H1 (cell line): ENCODE data around the gene PPP1CA. TPM values are rescaled to one million over a fixed set of nuclear protein-coding genes. Genes with fewer than 3 reads are reported as not detected.

Experiments used
- CTCF ChIA-PET: fragments of 300-600 bp; sonication (Branson Sonifier 250); formaldehyde crosslinking; loops from one replicate; lab custom pipeline; 2021; ENCODE audit not compliant: partially characterized antibody; lab: Charles Lee
- POLR2A ChIA-PET: fragments of 300-600 bp; sonication (Branson Sonifier 250); formaldehyde crosslinking; loops from one replicate; lab custom pipeline; 2021; ENCODE audit warnings: inconsistent platforms; ENCODE audit not compliant: partially characterized antibody; lab: Charles Lee
- DNase-seq, 2 experiments: peaks; one replicate each; pipeline versions ENCODE4 v3.0.0 to v3.0.0-alpha.2; 2010 to 2022; ENCODE audit warnings: low spot score in 2 of 2, low read depth in 1 of 2, mixed read lengths in 1 of 2
- FAIRE-seq: peaks from 2 replicates; lab custom pipeline; 2011; peaks lifted over from hg19 to GRCh38; lab: Jason Lieb, UNC
- H2AFZ ChIP-seq: 2 replicates; pipeline ENCODE4 v1.8.1; 2012; ENCODE audit warnings: low read length, inconsistent platforms
- H2AK5ac ChIP-seq: 2 replicates; pipeline ENCODE4 v1.6.1; 2013; ENCODE audit warnings: low read depth, low read length
- H2BK120ac ChIP-seq: replicated peaks from 2 replicates; pipeline ENCODE3; 2013; ENCODE audit warnings: low read depth, low read length, inconsistent platforms
- H2BK12ac ChIP-seq: 2 replicates; pipeline ENCODE4 v1.6.1; 2013; ENCODE audit warnings: low read depth, low read length
- H2BK15ac ChIP-seq: 2 replicates; pipeline ENCODE4 v1.6.1; 2013; ENCODE audit warnings: low read length
- H2BK20ac ChIP-seq: 2 replicates; pipeline ENCODE4 v1.6.1; 2013; ENCODE audit warnings: low read length
- H2BK5ac ChIP-seq: 2 replicates; pipeline ENCODE4 v1.6.1; 2013; ENCODE audit warnings: low read depth, low read length
- H3K14ac ChIP-seq: 2 replicates; pipeline ENCODE4 v1.6.1; 2013; ENCODE audit warnings: inconsistent platforms; ENCODE audit not compliant: insufficient read length
- H3K18ac ChIP-seq: 2 replicates; pipeline ENCODE4 v1.6.1; 2013; ENCODE audit warnings: low read length; ENCODE audit errors: extremely low read depth
- H3K23ac ChIP-seq: 2 replicates; pipeline ENCODE4 v1.6.1; 2013; ENCODE audit warnings: inconsistent platforms; ENCODE audit not compliant: insufficient read length
- H3K23me2 ChIP-seq: 2 replicates; pipeline ENCODE4 v1.6.1; 2013; ENCODE audit warnings: low read depth, low read length
- H3K27ac ChIP-seq: 2 replicates; pipeline ENCODE4 v1.6.1; 2011; ENCODE audit warnings: low read depth, low read length, inconsistent platforms
- H3K27me3 ChIP-seq, 4 experiments: replicated peaks in 1 of 4; 1 replicate in 1 of 4; 2 replicates in 3 of 4; pipeline versions ENCODE4 v1.6.1 to v1.8.1; 2011 to 2013; ENCODE audit warnings: low read length in 3 of 4, mild to moderate bottlenecking in 3 of 4, inconsistent platforms in 2 of 4, mixed read lengths in 2 of 4, moderate library complexity in 1 of 4; ENCODE audit not compliant: control insufficient read depth in 3 of 4, insufficient read depth in 3 of 4; ENCODE audit errors: extremely low read depth in 1 of 4
- H3K36me3 ChIP-seq, 4 experiments: 2 replicates each; pipeline versions ENCODE4 v1.6.1 to v1.8.1; 2011 to 2013; ENCODE audit warnings: mild to moderate bottlenecking in 4 of 4, low read length in 3 of 4, moderate library complexity in 2 of 4, control low read depth in 1 of 4, inconsistent platforms in 1 of 4; ENCODE audit not compliant: insufficient read depth in 4 of 4, control insufficient read depth in 2 of 4
- H3K4ac ChIP-seq: replicated peaks from 2 replicates; pipeline ENCODE3; 2013; ENCODE audit warnings: low read length, low read depth, mixed read lengths, inconsistent platforms; ENCODE audit not compliant: insufficient read length
- H3K4me1 ChIP-seq, 4 experiments: replicated peaks in 1 of 4; 1 replicate in 1 of 4; 2 replicates in 3 of 4; pipeline versions ENCODE4 v1.6.1 to v1.8.1; 2011 to 2013; ENCODE audit warnings: low read length in 3 of 4, inconsistent platforms in 2 of 4, mixed read lengths in 1 of 4; ENCODE audit not compliant: insufficient read depth in 4 of 4, control insufficient read depth in 3 of 4
- H3K4me2 ChIP-seq, 2 experiments: 2 replicates each; pipeline versions ENCODE4 v1.6.1 to v1.8.1; 2011 to 2013; ENCODE audit warnings: low read depth in 2 of 2, low read length in 2 of 2, control low read depth in 1 of 2, inconsistent platforms in 1 of 2, mild to moderate bottlenecking in 1 of 2; ENCODE audit not compliant: insufficient read depth in 1 of 2
- H3K4me3 ChIP-seq, 4 experiments: fragments of 200-600, 300-600 bp in 1 of 4; sonication (generic), shearing (Covaris generic), sonication (Bioruptor Twin) in 1 of 4; 2 replicates each; pipeline versions ENCODE4 v1.5.1 to v1.8.1; 2011 to 2016; ENCODE audit warnings: low read length in 4 of 4, low read depth in 3 of 4, control low read depth in 2 of 4, inconsistent platforms in 2 of 4, mild to moderate bottlenecking in 2 of 4, mixed read lengths in 1 of 4, moderate library complexity in 1 of 4; ENCODE audit not compliant: insufficient read depth in 2 of 4; ENCODE audit errors: extremely low read depth in 1 of 4
- H3K56ac ChIP-seq: replicated peaks from 2 replicates; pipeline ENCODE3; 2013; ENCODE audit warnings: low read depth, mild to moderate bottlenecking, mixed read lengths, low read length, inconsistent platforms; ENCODE audit not compliant: insufficient read length
- H3K79me1 ChIP-seq: 2 replicates; pipeline ENCODE4 v1.6.1; 2013; ENCODE audit warnings: low read depth, low read length, control low read depth
- H3K79me2 ChIP-seq, 2 experiments: 2 replicates each; pipeline versions ENCODE4 v1.6.1 to v1.8.1; 2012 to 2013; ENCODE audit warnings: low read length in 2 of 2, mild to moderate bottlenecking in 2 of 2, inconsistent platforms in 1 of 2; ENCODE audit not compliant: insufficient read depth in 2 of 2, control insufficient read depth in 1 of 2
- H3K9ac ChIP-seq, 4 experiments: replicated peaks in 1 of 4; 1 replicate in 1 of 4; 2 replicates in 3 of 4; pipeline versions ENCODE4 v1.6.1 to v1.8.1; 2011 to 2013; ENCODE audit warnings: low read depth in 3 of 4, low read length in 3 of 4, control low read depth in 2 of 4, mild to moderate bottlenecking in 2 of 4, moderate library complexity in 2 of 4, inconsistent platforms in 1 of 4; ENCODE audit errors: extremely low read depth in 1 of 4
- H3K9me3 ChIP-seq, 2 experiments: 2 replicates each; pipeline versions ENCODE4 v1.6.1 to v1.8.1; 2012 to 2013; ENCODE audit warnings: mild to moderate bottlenecking in 2 of 2, moderate library complexity in 2 of 2, control low read depth in 1 of 2, inconsistent platforms in 1 of 2, low read depth in 1 of 2, low read length in 1 of 2, mixed read lengths in 1 of 2; ENCODE audit not compliant: insufficient read depth in 2 of 2
- H4K20me1 ChIP-seq, 2 experiments: replicated peaks in 1 of 2; 2 replicates each; pipeline versions ENCODE3 to v1.8.1; 2011 to 2013; ENCODE audit warnings: inconsistent platforms in 2 of 2, low read length in 2 of 2, mild to moderate bottlenecking in 1 of 2; ENCODE audit not compliant: insufficient read depth in 2 of 2, control insufficient read depth in 1 of 2
- H4K5ac ChIP-seq: 2 replicates; pipeline ENCODE4 v1.6.1; 2013; ENCODE audit warnings: low read length, low read depth, mixed read lengths, inconsistent platforms; ENCODE audit not compliant: insufficient read length
- H4K8ac ChIP-seq: 2 replicates; pipeline ENCODE4 v1.8.0; 2013; ENCODE audit warnings: mild to moderate bottlenecking, moderate library complexity, low read length, inconsistent platforms; ENCODE audit not compliant: insufficient read depth; ENCODE audit errors: extremely low read depth
- H4K91ac ChIP-seq: replicated peaks from 2 replicates; pipeline ENCODE3; 2013; ENCODE audit warnings: low read length, mixed read lengths, inconsistent platforms; ENCODE audit not compliant: insufficient read length
- BACH1 ChIP-seq: IDR thresholded peaks from 2 replicates; pipeline ENCODE4 v1.6.1; 2012; ENCODE audit warnings: low read length, improper control_type of control experiment
- EP300 ChIP-seq, 2 experiments: IDR thresholded peaks; 1 replicate in 1 of 2; 2 replicates in 1 of 2; pipeline ENCODE4 v1.6.1; 2011 to 2012; ENCODE audit warnings: low read depth in 2 of 2, low read length in 2 of 2, mild to moderate bottlenecking in 2 of 2, borderline replicate concordance in 1 of 2, inconsistent platforms in 1 of 2, moderate library complexity in 1 of 2
- EZH2 ChIP-seq: fragments of 200-600 bp; sonication (generic); IDR thresholded peaks from 2 replicates; pipeline ENCODE4 v1.7.1; 2012; ENCODE audit warnings: low read depth, mild to moderate bottlenecking, moderate library complexity, low read length, inconsistent platforms; ENCODE audit not compliant: severe bottlenecking
- NRF1 ChIP-seq: IDR thresholded peaks from 2 replicates; pipeline ENCODE4 v1.6.1; 2011; ENCODE audit warnings: mild to moderate bottlenecking, low read depth, low read length, improper control_type of control experiment
- POLR2A ChIP-seq, 2 experiments: IDR thresholded peaks; 1 replicate in 1 of 2; 2 replicates in 1 of 2; pipeline ENCODE4 v1.6.1; 2011; ENCODE audit warnings: low read depth in 2 of 2, low read length in 2 of 2, mild to moderate bottlenecking in 2 of 2; ENCODE audit errors: control extremely low read depth in 1 of 2
- POLR2AphosphoS5 ChIP-seq: IDR thresholded peaks from 2 replicates; pipeline ENCODE4 v1.6.1; 2011; ENCODE audit warnings: low read depth, low read length
- TAF7 ChIP-seq: optimal IDR thresholded peaks from 2 replicates; pipeline ENCODE3; 2011; ENCODE audit warnings: low read depth, mild to moderate bottlenecking, inconsistent platforms, low read length, moderate library complexity, borderline replicate concordance
- whole genome bisulfite sequencing, 2 experiments: shearing (Covaris generic) in 1 of 2; methylation state at CpG; one replicate each; pipeline versions ENCODE4 v1.1.6 to v1.1.7; 2013 to 2015; ENCODE audit warnings: low lambda C conversion rate in 2 of 2, mixed read lengths in 2 of 2, inconsistent platforms in 1 of 2, low coverage in 1 of 2, missing lambda C conversion rate in 1 of 2; ENCODE audit not compliant: insufficient replicate concordance in 2 of 2, insufficient coverage in 1 of 2, insufficient read length in 1 of 2; ENCODE audit errors: extremely low coverage in 1 of 2, missing lambda C conversion rate in 1 of 2; 5-methylcytosine and 5-hydroxymethylcytosine counted together
- polyA plus RNA-seq, 7 experiments: library from polyadenylated mRNA; depleted of rRNA in 3 of 7; stranded (reverse) in 5 of 7; unstranded in 2 of 7; fragments of >200 nt in 5 of 7; fragments of 200-250 nt in 2 of 7; gene quantifications; 1 replicate in 5 of 7; 2 replicates in 1 of 7; 4 replicates in 1 of 7; pipeline versions ENCODE4 v1.2.1 to v1.2.3, GENCODE V29; 2011 to 2013; ENCODE audit warnings: missing spikeins in 2 of 7, mixed read lengths in 2 of 7
- total RNA-seq: library from RNA; stranded (reverse); fragmentation: NEBNext Ultra II Directional; extraction: Animal tissue kit (Norgen Biotek cat#: 25700); gene quantifications from 2 replicates; pipeline ENCODE4 v1.2.1, GENCODE V29; 2021

Gene PPP1CA
- total and polyA plus RNA-seq, 2 of the 8 experiments (the other 6 are each of a cell fraction or from before 2014, with no cell fraction given) = 198 to 359 TPM

DNA sequence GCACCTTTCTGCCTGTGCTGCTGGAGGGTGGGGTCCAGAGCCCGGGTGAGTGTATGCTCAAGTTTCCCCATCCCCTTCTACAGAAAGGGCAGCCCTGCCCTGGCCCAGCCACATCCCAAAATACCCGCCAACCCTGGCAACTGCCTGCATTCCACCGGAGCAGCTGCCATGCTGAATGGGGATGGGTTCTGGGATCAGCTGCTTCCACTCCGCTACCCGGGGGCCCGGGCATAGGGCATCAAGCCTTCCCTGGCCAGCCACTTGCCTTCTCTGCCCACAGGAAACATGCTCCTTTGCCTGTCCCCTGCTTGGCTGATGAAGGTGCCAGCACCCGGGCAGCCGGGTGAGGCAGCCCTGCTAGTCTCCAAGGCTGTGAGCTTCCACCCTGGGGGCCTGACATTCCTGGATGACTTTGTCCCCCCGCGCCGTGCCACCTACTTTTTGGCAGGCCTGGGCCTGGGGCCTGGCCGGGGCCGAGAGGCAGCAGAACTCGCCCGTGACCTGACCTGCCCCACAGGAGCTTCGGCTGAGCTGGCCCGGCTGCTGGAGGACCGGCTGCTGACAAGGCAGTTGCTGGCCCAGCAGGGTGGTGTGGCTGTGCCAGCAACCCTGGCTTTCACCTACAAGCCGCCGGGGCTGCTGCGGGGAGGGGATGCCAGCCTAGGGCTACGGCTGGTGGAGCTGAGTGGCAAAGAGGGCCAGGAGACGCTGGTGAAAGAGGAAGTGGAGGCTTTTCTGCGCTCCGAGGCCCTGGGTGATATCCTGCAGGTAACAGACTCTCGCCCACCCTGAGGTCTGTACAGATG is 17.0 kb upstream of the PPP1CA start:
- Histone ChIP-seq H3K14ac (no peak overlapping the region), H2BK120ac (no peak overlapping the region), H3K23me2 (peaks cover 12% of the 10 kb centered on the region; the same call in 1 of the 2 replicates), H3K79me1 (no peaks in the 10 kb centered on the region), H2BK12ac (no peak overlapping the region), H4K20me1 (peaks cover 0 to 3% of the 10 kb centered on the region in 2 experiments), H3K27me3 (peaks cover 0 to 8% (median 5%) of the 10 kb centered on the region in 4 experiments; a peak in 5 of 7 replicates), H3K4ac (no peak overlapping the region), H2AFZ (no peak overlapping the region), H3K36me3 (no peaks in the 10 kb centered on the region), H4K5ac (no peak overlapping the region), H4K91ac (no peak overlapping the region), H2BK15ac (no peak overlapping the region), H3K4me1 (peaks cover 4 to 15% (median 11%) of the 10 kb centered on the region in 4 experiments), H3K18ac (no peak overlapping the region), H2AK5ac (no peak overlapping the region), H3K9ac (no peak overlapping the region), H3K4me3 (no peak overlapping the region), H4K8ac (no peak overlapping the region; the same call in 1 of the 2 replicates), H3K27ac (no peak overlapping the region), H3K9me3 (no peaks in the 10 kb centered on the region), H2BK20ac (no peak overlapping the region), H3K79me2 (no peaks in the 10 kb centered on the region), H3K56ac (no peak overlapping the region), H2BK5ac (no peak overlapping the region), H3K4me2 (no peak overlapping the region), H3K23ac (no peak overlapping the region)
- TF ChIP-seq EP300 (IDR thresholded peaks at IDR 0.05; ENCODE audit: borderline replicate concordance in 1 of 2, low read depth in 2 of 2, low read length in 2 of 2) (no peak), NRF1 (no peak), TAF7 (no peak), EZH2 (no peak), POLR2A (IDR thresholded peaks at IDR 0.05; ENCODE audit: control extremely low read depth in 1 of 2, low read depth in 2 of 2, low read length in 2 of 2) (no peak), BACH1 (no peak), POLR2AphosphoS5 (no peak)
- FAIRE-seq (no peak), DNase-seq (no peak)
- ChIA-PET POLR2A (interaction anchor here (0.6 to 10.2 kb wide), 9 partner anchors 9 to 49 kb away, joined by 3 to 104 read pairs (median 4); partner anchors contain the start of genes PTPRCAP, RPS6KB2 and TBC1D10C), CTCF (interaction anchor here (0.6 to 2.4 kb wide), 6 partner anchors 16 to 210 kb away, joined by 3 to 13 read pairs (median 4); partner anchors contain the start of genes PITPNM1, PPP1CA, TBC1D10C and TMEM134)
- WGBS, 2 experiments = 86% methylated on average over 24 of the region's 26 CpGs; no CpG with 5 or more reads in 1 of the 2 experiments
